Medulla oblongata (tissue), 1 donor: Measurements from ENCODE around the gene HINT3.
"Not testable (repeated sequence)": the region's sequence is repeated elsewhere in the genome, so short reads cannot be mapped to it uniquely, and the experiment has no call there.

ENCODE experiments used
- DNase-seq: peaks from one replicate; pipeline ENCODE4 v3.0.0-alpha.2; 2015; ENCODE audit errors: extremely low spot score

The HINT3 gene

GRCh38 chr6:125940247-125941041, 16.1 kb upstream of the HINT3 start:
- no peak for DNase-seq

DNA sequence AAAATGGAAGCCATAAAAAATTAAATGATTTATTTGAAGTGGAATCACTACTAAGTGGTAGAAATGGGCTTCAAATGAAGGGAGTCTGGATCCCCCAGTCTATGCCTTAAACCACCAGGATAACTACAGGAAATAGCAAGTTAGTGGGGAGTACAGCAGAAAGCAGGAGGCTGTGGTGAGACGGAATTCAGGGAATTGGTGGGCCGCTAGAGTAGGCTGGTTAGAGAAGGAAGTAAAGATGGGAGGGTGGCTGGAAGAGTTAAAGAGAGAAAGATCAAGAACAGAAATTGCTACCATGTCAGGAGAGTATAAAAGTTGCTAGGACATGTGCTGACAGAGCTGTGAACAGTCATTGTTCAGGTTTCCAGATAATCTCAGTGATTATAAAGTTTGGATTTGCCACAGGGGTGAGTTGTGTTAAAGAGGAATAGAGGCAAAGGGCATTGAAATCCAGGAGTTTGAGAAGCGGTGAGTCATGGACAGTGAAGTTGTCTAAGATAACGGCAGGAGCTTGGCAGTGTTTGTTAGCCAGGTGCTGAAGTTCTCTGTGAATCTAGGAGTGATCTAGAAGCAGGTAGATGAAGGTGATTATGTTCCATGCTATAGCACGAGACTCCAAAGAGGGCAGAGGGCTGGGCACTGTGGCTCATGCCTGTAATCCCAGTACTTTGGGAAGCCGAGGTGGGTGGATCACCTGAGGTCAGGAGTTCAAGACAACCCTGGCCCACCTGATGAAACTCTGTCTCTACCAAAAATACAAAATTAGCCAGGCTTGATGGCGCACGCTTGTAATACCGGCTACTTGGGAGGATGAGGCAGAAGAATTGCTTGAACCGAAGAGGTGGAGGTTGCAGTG, 13.7 kb upstream of the HINT3 start:
- DNase-seq: no peak

- DNase-seq: no peak
Observed at GRCh38 chr6:125943528-125944433, 12.8 kb upstream of the HINT3 start.

- DNase-seq: peak; percentile 91
Observed at GRCh38 chr6:125944434-125944816, 12.1 kb upstream of the HINT3 start.

GRCh38 chr6:125944896-125945295, 11.7 kb upstream of the HINT3 start:
- no peak for DNase-seq

GRCh38 chr6:125945378-125946141, 11.0 kb upstream of the HINT3 start:
- no peak for DNase-seq

- no peak for DNase-seq
Observed at GRCh38 chr6:125947615-125948014, 9.0 kb upstream of the HINT3 start.

GRCh38 chr6:125948455-125948854, 8.1 kb upstream of the HINT3 start:
- DNase-seq: no peak

GRCh38 chr6:125949069-125949468, 7.5 kb upstream of the HINT3 start:
- DNase-seq: no peak

DNA sequence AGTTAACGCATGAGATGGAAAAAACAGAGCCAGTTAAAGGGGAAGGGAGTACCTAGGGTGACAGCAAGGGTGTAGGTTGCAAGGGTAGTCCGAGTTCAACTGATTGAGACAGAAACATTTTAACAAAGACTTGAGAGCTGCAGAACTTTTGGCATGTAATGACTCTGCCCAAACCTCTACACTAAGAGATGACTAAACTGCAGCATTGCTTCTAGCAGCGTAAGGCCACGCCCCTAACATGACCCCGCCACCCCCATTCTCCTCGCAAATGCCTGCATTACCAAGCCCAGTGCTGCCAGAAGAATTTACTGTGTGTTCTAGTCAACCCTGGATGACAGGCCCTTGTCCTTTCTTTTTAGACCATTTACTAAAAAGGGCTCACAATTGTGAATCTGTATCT, 6.3 kb upstream of the HINT3 start:
- DNase-seq: no peak

DNA sequence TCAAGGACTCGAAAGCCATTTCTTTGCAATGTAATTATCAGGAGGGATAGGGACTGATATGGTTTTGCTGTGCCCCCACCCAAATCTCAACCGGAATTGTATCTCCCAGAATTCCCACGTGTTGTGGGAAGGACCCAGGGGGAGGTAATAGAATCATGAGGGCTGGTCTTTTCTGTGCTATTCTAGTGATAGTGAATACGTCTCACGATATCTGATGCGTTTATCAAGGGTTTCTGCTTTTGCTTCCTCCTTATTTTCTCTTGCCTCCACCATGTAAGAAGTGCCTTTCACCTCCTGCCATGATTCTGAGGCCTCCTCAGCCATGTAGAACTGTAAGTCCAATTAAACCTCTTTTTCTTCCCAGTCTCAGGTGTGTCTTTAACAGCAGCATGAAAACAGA, 5.9 kb upstream of the HINT3 start:
- DNase-seq: not testable (repeated sequence)

- DNase-seq: no peak
Observed at GRCh38 chr6:125951323-125951722, 5.2 kb upstream of the HINT3 start.

- no peak for DNase-seq
Observed at GRCh38 chr6:125952764-125953501, 3.6 kb upstream of the HINT3 start.

GRCh38 chr6:125953502-125953875, 3.1 kb upstream of the HINT3 start:
- DNase-seq: no peak

DNA sequence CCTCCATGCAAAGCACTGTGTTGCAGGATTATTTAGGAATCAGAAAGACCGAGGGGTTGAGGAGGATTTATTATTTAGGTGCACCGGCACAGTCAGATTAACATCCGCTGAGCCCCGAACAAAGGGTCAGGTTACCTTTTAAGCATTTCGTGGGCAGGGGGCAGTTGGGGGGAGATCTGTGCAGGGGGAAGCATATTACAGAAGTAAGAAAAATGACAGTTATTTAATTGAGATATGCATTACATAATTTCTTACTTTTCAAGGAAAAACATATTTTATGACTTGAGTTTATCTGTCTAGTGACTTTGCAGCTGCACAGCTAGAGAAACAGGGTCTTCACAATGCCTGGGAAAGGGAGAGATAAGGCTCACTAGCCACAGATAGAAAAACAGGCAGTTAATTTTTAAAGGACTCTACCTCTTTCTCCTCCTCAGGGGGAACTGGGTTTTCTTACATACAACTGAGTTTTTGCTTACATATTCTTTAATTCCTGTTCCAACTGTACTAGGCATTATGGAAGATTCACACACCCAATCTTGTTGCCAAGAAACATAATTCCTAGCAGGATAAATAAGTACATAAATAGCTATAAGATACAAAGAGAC, 1.7 kb upstream of the HINT3 start:
- no peak for DNase-seq

DNA sequence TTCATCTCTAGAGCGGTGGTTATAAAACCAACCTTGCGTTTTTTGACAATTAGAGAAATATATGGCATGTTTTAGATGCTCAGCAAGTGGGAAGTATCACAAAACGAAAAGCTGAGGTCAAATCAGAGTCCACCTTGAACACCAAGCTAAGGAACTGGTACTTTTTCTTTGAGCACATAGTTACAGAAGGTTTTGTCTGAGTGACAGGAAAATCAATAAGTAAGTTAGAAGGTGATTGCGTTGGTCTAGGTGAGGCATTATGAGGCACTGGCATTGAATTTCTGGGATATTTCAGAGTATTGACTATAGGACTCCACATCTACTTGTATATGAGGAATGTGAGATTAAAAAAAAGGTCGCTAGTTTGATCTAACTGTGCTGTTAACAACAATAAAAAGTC, 597 bp upstream of the HINT3 start:
- no peak for DNase-seq

DNA sequence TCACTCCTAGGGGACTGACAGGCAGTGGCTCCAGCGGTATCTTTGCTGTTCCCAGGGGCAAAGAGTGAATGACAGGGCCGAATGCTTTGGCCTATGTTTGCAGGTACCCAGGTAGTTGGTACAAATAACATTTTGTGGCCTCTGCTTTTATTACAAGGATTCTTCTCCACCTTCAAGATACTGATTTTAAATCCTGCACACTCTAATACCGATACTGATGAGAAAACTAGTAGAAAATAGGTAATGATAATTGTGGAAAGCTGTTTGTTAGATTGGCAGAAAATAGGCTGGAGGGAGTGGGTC, 772 bp downstream of the HINT3 start:
- DNase-seq: no peak

DNA sequence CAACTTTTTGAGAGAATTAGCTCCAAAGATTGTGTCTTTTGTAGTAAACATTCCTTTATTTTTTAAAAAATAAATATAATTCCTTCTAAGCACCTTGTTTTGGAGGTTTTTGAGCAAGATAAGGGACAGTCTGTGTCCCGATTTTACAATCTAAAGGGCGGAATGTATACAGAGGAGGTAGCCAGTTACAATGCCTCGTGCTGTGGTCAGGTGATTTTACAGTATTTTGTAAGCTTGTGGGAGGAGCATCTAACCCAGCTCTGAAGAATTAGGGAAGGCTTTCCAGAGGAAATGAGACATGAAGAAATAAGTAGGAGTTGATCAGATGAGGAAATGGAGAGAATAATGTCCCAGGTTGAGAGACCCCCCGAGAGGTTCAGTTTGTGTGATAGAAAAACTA, 1.3 kb downstream of the HINT3 start:
- DNase-seq: peak; percentile 86

GRCh38 chr6:125959041-125959440, 2.5 kb downstream of the HINT3 start:
- no peak for DNase-seq

DNA sequence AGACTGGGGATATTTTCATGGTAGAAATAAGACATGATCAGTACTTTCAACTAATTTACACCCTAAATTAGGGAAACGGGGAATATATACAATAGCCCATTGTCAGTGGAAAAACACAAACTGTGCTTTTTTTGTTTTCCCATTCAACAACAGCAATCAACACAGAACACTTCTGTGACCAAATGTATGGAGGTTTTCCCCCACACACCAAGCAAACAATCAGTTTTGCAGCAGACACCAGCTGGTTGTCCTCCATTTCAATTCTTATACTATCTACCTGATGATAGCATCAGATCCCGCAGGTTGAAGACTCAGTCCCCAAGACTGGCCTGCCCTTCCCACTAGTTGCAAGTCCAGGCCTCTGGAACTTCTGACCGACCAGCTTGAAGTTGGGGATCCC, 4.5 kb downstream of the HINT3 start:
- DNase-seq: peak; percentile 73
